Glomerular visceral epithelial cell (primary cell): ENCODE data around the gene PHETA1.
"Not testable (repeated sequence)": the region's sequence is repeated elsewhere in the genome, so short reads cannot be mapped to it uniquely, and the experiment has no call there.

Experiments used
- DNase-seq: peaks from one replicate; pipeline ENCODE4 v3.0.0-alpha.2; 2016; ENCODE audit errors: extremely low spot score

PHETA1 gene

GRCh38 chr12:111349748-111350520 is 19.0 kb downstream of the PHETA1 start:
- no peak for DNase-seq

GRCh38 chr12:111349101-111349747 is 19.7 kb downstream of the PHETA1 start:
- DNase-seq = no peak

- no peak for DNase-seq
These were observed 20.8 kb downstream of the PHETA1 start for GRCh38 chr12:111347891-111348644.

GRCh38 chr12:111344254-111344875 is 24.5 kb downstream of the PHETA1 start:
- DNase-seq = no peak

GRCh38 chr12:111343181-111343580 is 25.7 kb downstream of the PHETA1 start:
- DNase-seq = no peak

- no peak for DNase-seq
These were observed 26.5 kb downstream of the PHETA1 start for GRCh38 chr12:111342376-111342775.

- DNase-seq = no peak
These were observed 27.3 kb downstream of the PHETA1 start for GRCh38 chr12:111341426-111342065.

- DNase-seq = not testable (repeated sequence)
These were observed 28.2 kb downstream of the PHETA1 start for GRCh38 chr12:111340680-111341079.

- no peak for DNase-seq
These were observed 28.7 kb downstream of the PHETA1 start for GRCh38 chr12:111340231-111340630.

GRCh38 chr12:111339321-111339938 is 29.5 kb downstream of the PHETA1 start:
- no peak for DNase-seq

- DNase-seq = no peak
These were observed 30.8 kb downstream of the PHETA1 start for GRCh38 chr12:111338096-111338495.

GRCh38 chr12:111337371-111337770 is 31.5 kb downstream of the PHETA1 start:
- no peak for DNase-seq

GRCh38 chr12:111336411-111336810 is 32.5 kb downstream of the PHETA1 start:
- not testable (repeated sequence) for DNase-seq

- DNase-seq = no peak
These were observed 33.1 kb downstream of the PHETA1 start for GRCh38 chr12:111335811-111336210.

GRCh38 chr12:111335301-111335700 is 33.6 kb downstream of the PHETA1 start:
- DNase-seq = not testable (repeated sequence)

GRCh38 chr12:111334393-111334915 is 34.4 kb downstream of the PHETA1 start:
- DNase-seq = no peak

GRCh38 chr12:111330800-111331752 is 37.8 kb downstream of the PHETA1 start:
- DNase-seq = peak; percentile 50

- DNase-seq = no peak
These were observed 40.8 kb downstream of the PHETA1 start for GRCh38 chr12:111328138-111328537.

GRCh38 chr12:111327474-111327873 is 41.4 kb downstream of the PHETA1 start:
- DNase-seq = no peak
